HG03039 (cell line): ENCODE measurements around the gene ATP10B.
"Not testable (repeated sequence)": the region's sequence is repeated elsewhere in the genome, so short reads cannot be mapped to it uniquely, and the experiment has no call there.

Experiments
- ATAC-seq: cut with Tn5 transposase; IDR thresholded peaks from one replicate; pipeline ENCODE4 v1.9.1; 2021; ENCODE audit warnings: mild to moderate bottlenecking, moderate library complexity; ENCODE audit not compliant: unreplicated experiment

The ATP10B gene

GRCh38 chr5:160769301-160769700 is 82.7 kb downstream of the ATP10B start:
- no peak for ATAC-seq

- ATAC-seq, result no peak
Measured at GRCh38 chr5:160767062-160767461, 84.9 kb downstream of the ATP10B start.

DNA sequence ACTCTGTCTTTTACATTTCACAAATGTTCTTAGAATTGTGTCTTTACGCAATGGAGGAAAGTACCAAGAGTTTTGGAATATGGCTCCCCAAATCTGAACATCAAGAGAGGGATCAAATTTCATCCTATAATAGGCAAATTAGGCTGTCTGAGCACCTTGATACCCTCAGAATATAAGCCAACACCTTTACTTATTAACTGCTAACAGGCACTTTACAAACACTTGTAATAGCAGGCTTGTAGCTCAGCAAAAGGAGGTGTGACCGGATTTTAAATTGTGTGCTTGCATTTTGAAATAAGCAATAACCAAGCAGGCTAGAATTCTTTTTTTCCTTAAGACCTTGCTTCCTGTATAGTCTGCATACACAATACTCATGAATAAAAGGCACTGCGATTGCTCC is 92.0 kb downstream of the ATP10B start:
- no peak for ATAC-seq

GRCh38 chr5:160757194-160757593 is 94.8 kb downstream of the ATP10B start:
- no peak for ATAC-seq

- no peak for ATAC-seq
Measured at GRCh38 chr5:160750938-160751657, 100.9 kb downstream of the ATP10B start.

GRCh38 chr5:160749682-160750081 is 102.3 kb downstream of the ATP10B start:
- no peak for ATAC-seq

DNA sequence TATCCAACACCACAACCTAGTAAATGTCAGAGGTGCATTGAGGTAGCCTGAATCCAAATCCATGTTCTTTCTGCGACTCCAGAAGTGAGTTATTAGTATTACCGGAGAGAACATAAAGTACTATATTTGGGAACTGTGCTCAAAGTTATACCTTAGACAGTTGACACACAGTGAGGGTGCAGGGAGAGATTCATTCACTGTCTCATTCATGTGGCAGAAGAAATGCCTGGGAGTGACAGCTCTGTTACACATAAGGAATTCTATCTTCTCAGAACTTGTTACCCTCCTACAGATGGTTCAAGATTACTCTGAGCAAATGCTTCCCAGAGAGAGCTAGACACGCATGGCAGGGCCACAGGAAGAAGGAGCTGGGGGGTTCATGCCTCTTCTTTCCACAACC is 103.0 kb downstream of the ATP10B start:
- ATAC-seq, result no peak

- no peak for ATAC-seq
Measured at GRCh38 chr5:160747987-160748386, 104.0 kb downstream of the ATP10B start.

DNA sequence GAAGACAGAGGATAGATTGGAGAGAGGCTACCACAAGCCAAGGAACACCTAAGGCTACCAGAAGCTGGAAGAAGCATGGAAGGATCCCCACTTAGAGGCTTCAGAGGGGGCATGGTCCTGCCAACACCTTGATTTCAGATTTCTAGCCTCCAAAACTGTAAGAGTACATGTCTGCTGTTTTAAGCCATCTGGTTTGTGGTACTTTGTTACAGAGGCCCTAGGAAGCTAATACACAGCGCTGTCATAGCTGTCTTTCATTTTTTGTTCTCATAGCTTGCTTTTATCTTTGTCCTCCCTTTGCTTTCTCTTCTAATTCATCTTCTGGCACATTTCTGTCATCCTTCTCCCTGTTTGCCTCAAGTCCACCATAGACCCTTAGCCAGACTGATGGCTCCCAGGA is 104.5 kb downstream of the ATP10B start:
- ATAC-seq, result no peak

GRCh38 chr5:160744268-160745101 is 107.5 kb downstream of the ATP10B start:
- ATAC-seq, result no peak

- no peak for ATAC-seq
Measured at GRCh38 chr5:160743027-160743426, 109.0 kb downstream of the ATP10B start.

DNA sequence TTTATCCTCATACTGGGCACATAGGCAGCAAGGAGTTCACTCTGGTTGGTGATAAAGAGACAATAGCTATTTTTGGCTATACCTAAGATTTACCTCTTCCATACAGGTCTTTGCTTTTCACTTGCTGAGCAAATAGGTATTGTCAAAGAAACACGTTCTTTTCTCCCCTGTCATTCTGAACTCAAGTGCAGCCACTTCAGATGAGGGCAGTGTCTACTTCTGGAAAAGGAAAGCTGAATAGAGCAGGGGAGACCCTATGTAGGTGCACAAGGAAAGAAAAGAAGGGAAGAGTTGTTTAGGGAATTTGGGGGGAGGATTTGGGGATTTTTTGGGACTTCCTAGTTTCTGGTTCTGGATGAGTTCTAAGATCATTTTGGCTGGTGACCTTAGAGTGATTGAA is 109.6 kb downstream of the ATP10B start:
- ATAC-seq, result no peak

DNA sequence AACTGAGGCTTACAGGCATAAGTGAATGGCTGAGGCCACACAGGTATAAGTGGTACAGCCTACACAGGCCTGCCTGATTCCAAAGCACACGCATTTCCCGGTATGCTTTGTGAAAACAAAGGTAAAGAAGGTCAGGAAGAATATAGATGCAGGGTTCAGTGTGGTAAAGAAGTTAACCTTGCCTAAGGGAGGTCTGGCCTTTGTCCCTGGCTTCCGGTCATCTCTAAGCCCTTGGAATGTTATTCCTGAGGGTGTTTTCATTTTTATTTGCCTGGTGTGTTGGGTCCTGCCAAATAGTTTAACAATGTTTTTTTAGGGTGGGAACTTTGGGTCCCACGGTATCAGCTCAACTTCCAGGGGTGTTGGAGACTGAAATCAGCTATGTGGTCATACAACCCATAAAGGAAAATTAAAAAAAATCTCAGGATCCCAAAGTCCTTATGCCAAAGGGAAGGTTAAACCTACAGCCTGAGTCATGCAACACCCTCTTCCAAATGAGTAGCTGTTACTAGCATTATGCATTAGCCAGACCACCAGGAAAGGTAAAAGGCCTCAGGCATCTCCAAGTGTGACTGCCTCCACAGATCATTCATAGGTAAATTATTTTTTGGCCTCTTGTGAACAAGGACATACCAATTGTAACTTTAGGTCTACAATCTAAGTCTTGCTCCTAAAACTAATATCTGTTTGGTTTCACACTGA is 124.6 kb downstream of the ATP10B start:
- ATAC-seq, result no peak

DNA sequence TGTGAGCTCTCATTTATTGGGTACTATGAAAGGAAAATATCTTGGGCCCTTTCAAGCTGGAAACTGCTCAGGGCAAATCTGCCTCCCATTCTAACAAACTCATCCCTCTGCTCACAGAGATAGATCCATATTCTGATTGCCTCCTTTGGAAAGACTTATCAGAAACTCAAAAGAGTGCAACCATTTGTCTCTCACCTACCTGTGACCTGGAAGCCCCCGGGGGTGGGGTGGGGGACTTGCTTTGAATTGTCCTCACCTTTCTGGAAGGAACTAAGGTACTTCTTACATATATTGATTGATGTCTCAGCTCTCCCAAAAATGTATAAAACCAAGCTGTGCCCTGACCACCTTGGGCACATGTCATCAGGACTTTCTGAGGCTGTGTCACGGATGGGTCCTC is 125.3 kb downstream of the ATP10B start:
- no peak for ATAC-seq

- ATAC-seq, result no peak
Measured at GRCh38 chr5:160720822-160721221, 131.2 kb downstream of the ATP10B start.

DNA sequence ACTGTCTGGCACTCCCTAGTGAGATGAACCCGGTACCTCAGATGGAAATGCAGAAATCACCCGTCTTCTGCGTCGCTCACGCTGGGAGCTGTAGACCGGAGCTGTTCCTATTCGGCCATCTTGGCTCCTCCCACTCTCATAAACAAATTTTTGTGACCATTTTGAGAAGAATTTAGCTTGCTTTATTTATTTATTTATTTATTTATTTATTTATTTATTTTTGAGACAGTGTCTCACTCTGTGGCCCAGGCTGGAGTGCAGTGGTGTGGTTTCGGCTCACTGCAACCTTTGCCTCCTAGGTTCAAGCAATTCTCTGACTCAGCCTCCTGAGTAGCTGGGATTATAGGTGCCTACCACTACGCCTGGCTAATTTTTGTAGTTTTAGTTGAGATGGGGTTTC is 136.5 kb downstream of the ATP10B start:
- ATAC-seq, result not testable (repeated sequence)

GRCh38 chr5:160703547-160704189 is 148.3 kb downstream of the ATP10B start:
- ATAC-seq, result no peak

DNA sequence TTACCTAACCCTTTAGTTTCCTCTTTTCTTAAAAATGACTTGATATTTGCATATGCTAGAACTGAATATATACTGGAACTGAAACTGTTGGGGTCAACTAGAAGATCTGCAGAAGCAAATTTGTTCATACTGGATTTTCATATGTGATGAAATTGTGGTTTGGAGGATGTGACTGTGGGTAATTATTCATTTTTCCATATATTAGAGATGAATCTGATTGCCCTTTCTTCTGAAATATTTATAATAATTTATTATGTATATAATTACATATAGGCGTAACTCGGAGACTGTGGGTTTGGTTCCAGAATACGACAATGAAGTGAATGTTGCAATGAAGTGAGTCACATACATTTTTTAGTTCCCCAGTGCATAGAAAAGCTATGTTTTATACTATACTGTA is 149.1 kb downstream of the ATP10B start:
- peak; percentile 83 for ATAC-seq

DNA sequence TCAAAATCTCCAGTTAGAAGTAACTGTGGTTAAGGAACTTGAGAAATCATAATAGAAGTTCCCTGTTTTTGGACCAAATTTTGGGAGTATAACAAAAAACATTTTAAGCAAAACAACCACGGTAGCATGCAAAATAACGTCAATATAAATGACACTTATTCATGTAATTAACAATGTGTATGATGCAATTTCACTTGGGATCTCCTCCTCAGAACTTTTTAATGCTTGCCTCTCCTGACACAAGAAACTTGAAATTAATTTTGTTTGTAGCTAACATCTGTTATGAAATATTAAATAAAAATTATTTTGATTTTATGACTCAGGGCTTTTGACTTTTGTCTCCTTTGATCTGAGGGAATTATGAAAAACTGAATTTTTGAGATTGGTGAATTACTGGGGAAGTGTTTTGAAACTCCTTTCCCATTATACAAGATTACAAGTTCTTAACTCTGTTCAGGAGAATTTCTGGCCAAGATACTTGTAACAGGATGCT is 149.7 kb downstream of the ATP10B start:
- no peak for ATAC-seq

DNA sequence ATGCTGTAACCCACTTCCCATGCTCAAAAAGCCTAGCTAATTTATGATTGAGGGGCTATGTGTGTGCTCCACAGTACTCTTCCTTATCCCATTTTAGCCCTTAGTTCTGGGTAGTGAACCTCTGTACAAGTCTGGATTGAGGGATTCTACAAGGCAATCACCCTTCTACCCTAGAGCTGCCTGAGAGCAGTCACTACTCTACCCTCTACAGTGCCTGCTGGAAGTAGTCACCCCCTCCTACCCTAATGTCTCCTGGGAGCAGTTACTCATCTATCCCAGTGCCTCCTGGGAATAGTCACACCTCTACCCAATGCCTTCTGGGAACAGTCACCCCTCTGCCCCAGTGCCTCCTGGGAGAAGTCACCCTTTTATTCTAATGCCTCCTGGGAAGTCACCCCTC is 150.6 kb downstream of the ATP10B start:
- ATAC-seq, result no peak

GRCh38 chr5:160699301-160699700 is 152.7 kb downstream of the ATP10B start:
- ATAC-seq, result no peak
